GM23248 (cell line): ENCODE measurements around the gene ARFGEF3.

Source experiments
- EZH2 ChIP-seq: fragments of 200-600 bp; sonication (generic); IDR thresholded peaks from 2 replicates; pipeline ENCODE4 v1.6.1; 2018; ENCODE audit warnings: antibody characterized with exemption, mild to moderate bottlenecking; ENCODE audit not compliant: insufficient read depth, poor library complexity, severe bottlenecking
- EZH2phosphoT487 ChIP-seq: fragments of 200-600 bp; sonication (generic); IDR thresholded peaks from 2 replicates; pipeline ENCODE4 v1.6.1; 2018; ENCODE audit warnings: antibody characterized with exemption, moderate library complexity, mild to moderate bottlenecking, low read depth; ENCODE audit not compliant: insufficient read depth

DNA sequence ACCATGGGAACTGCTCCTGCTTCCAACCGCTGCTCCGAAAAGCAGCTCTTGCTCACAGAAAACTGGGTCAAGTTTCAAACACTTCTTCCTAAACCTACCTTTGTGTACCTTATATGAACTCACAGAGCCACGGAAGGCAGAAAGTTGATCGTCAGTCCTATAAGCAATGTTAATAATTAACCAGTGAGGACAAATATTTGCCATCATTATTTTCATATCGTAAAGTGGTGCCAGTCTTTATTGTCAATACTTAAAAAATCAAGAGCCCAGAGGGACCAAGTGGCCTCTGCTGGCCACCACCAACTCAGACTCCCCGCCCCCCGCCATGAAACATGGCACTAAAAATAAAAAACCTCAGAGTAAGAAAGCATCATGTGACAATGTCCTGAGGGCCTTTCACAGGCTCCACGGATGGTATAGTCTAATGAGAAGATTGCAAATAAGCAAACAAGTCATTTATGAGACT, 65.6 kb downstream of the ARFGEF3 start:
- TF ChIP-seq EZH2phosphoT487 (no peak), EZH2 (no peak)
